K562 (cell line): Measurements from ENCODE around the gene KRTAP5-4. TPM values are rescaled to one million over a fixed set of nuclear protein-coding genes. Genes with fewer than 3 reads are reported as not detected.

Experiments used
- ATAC-seq: fragments of 200-7000 bp; cut with Tn5 transposase; 3 replicates; pipeline ENCODE4 v1.9.1; 2020; ENCODE audit warnings: moderate library complexity
- BruUV-seq: library from RNA; stranded (reverse); fragments of 400-500 nt; replicated peaks from 2 replicates; lab custom pipeline; 2021; lab: Mats Ljungman, UMichigan
- CTCF ChIA-PET: fragments of 300-600 bp; formaldehyde crosslinking; extraction: SDS; loops from one replicate; lab custom pipeline; 2021; ENCODE audit warnings: low intra/inter-chr PET ratio; lab: Yijun Ruan, JAX
- POLR2A ChIA-PET: fragments of 300-600, 350-650 bp; sonication (Branson Sonifier 250); formaldehyde crosslinking; extraction: SDS; loops from one replicate; lab custom pipeline; 2021; ENCODE audit warnings: antibody characterized with exemption, inconsistent platforms; lab: Yijun Ruan, JAX
- DNase-seq, 4 experiments: peaks; one replicate each; pipeline versions ENCODE4 v3.0.0 to v3.0.0-alpha.2; 2011 to 2018; ENCODE audit warnings: low spot score in 3 of 4, mixed read lengths in 3 of 4; ENCODE audit errors: extremely low read depth in 1 of 4
- FAIRE-seq: peaks from 2 replicates; lab custom pipeline; 2011; peaks lifted over from hg19 to GRCh38; lab: Jason Lieb, UNC
- H2AFZ ChIP-seq: 2 replicates; pipeline ENCODE4 v1.6.0; 2011; ENCODE audit warnings: low read depth, low read length, control low read depth, inconsistent platforms
- H3K27ac ChIP-seq: fragments of 200-600 bp; 3 replicates; pipeline ENCODE4 v1.8.0; 2011; ENCODE audit warnings: low read depth, mild to moderate bottlenecking, control low read depth, inconsistent platforms, low read length, moderate library complexity, mixed read lengths; ENCODE audit errors: extremely low read depth
- H3K27me3 ChIP-seq, 2 experiments: fragments of 300-600 bp in 1 of 2; 2 replicates in 1 of 2; 3 replicates in 1 of 2; pipeline versions ENCODE4 v1.6.0 to v1.8.0; 2011; ENCODE audit warnings: inconsistent platforms in 2 of 2, low read length in 2 of 2, mild to moderate bottlenecking in 1 of 2, mixed read lengths in 1 of 2, moderate library complexity in 1 of 2; ENCODE audit not compliant: control insufficient read depth in 2 of 2, insufficient read depth in 2 of 2
- H3K36me3 ChIP-seq: fragments of 300-600 bp; 3 replicates; pipeline ENCODE4 v1.8.0; 2011; ENCODE audit warnings: mild to moderate bottlenecking, low read length, inconsistent platforms; ENCODE audit not compliant: control insufficient read depth, insufficient read depth
- H3K4me1 ChIP-seq, 2 experiments: fragments of 200-600 bp in 1 of 2; replicated peaks in 1 of 2; 2 replicates in 1 of 2; 3 replicates in 1 of 2; pipeline versions ENCODE4 v1.5.1 to v1.8.0; 2011; ENCODE audit warnings: inconsistent platforms in 2 of 2, low read length in 2 of 2, mild to moderate bottlenecking in 1 of 2, mixed read lengths in 1 of 2, moderate library complexity in 1 of 2; ENCODE audit not compliant: control insufficient read depth in 2 of 2, insufficient read depth in 2 of 2
- H3K4me2 ChIP-seq: 2 replicates; pipeline ENCODE4 v1.6.1; 2011; ENCODE audit warnings: low read length, control low read depth, inconsistent platforms, mixed read lengths; ENCODE audit not compliant: insufficient read depth
- H3K4me3 ChIP-seq: fragments of 200-600 bp; sonication (generic), shearing (Covaris generic); 2 replicates; pipeline ENCODE4 v1.5.1; 2016; ENCODE audit warnings: control low read depth, inconsistent platforms
- H3K79me2 ChIP-seq: fragments of 200-600 bp; 3 replicates; pipeline ENCODE4 v1.8.0; 2011; ENCODE audit warnings: low read length, inconsistent platforms; ENCODE audit not compliant: control insufficient read depth, insufficient read depth
- H3K9ac ChIP-seq, 2 experiments: 2 replicates each; pipeline versions ENCODE4 v1.6.0 to v1.6.1; 2011; ENCODE audit warnings: low read depth in 2 of 2, low read length in 2 of 2, control low read depth in 1 of 2, inconsistent platforms in 1 of 2, mild to moderate bottlenecking in 1 of 2, mixed read lengths in 1 of 2; ENCODE audit not compliant: insufficient read depth in 1 of 2
- H3K9me1 ChIP-seq: one replicate; pipeline ENCODE4 v1.6.0; 2011; ENCODE audit warnings: inconsistent platforms, mild to moderate bottlenecking, low read length, moderate library complexity; ENCODE audit not compliant: control insufficient read depth, insufficient read depth
- H3K9me3 ChIP-seq: replicated peaks from 2 replicates; pipeline ENCODE4 v1.5.1; 2011; ENCODE audit warnings: low read depth, low read length, inconsistent platforms; ENCODE audit not compliant: control insufficient read depth, insufficient read depth
- H4K20me1 ChIP-seq: replicated peaks from 2 replicates; pipeline ENCODE4 v1.6.1; 2011; ENCODE audit warnings: low read length, inconsistent platforms, mixed read lengths; ENCODE audit not compliant: control insufficient read depth, insufficient read depth
- BRD4 ChIP-seq: fragments of 200-600 bp; sonication (generic); IDR thresholded peaks from 2 replicates; pipeline ENCODE4 v1.6.1; 2017; ENCODE audit warnings: inconsistent platforms
- BRD9 ChIP-seq: fragments of 450-650 bp; IDR thresholded peaks from 2 replicates; pipeline ENCODE4 v1.6.1; 2018; ENCODE audit warnings: low read depth; ENCODE audit not compliant: partially characterized antibody
- GTF2E2 ChIP-seq: fragments of 200-800 bp; sonication (Bioruptor generic); IDR thresholded peaks from 2 replicates; pipeline ENCODE4 v1.6.1; 2016; ENCODE audit warnings: missing genetic modification characterization, missing compliant biosample characterization
- HDAC3 ChIP-seq: fragments of 450-650 bp; IDR thresholded peaks from 2 replicates; pipeline ENCODE4 v1.6.1; 2018; ENCODE audit warnings: borderline replicate concordance, mild to moderate bottlenecking, moderate library complexity; ENCODE audit not compliant: partially characterized antibody
- JUND ChIP-seq, 2 experiments: IDR thresholded peaks; 2 replicates in 1 of 2; 3 replicates in 1 of 2; pipeline ENCODE4 v1.6.1; 2011; ENCODE audit warnings: borderline replicate concordance in 2 of 2, low read depth in 2 of 2, low read length in 2 of 2, improper control_type of control experiment in 1 of 2, missing biosample characterization in 1 of 2, missing genetic modification characterization in 1 of 2, missing genetic modification reagents in 1 of 2
- KDM1A ChIP-seq, 2 experiments: fragments of 450-650 bp; IDR thresholded peaks; 2 replicates each; pipeline ENCODE4 v1.6.1; 2016; ENCODE audit warnings: mild to moderate bottlenecking in 2 of 2
- KLF6 ChIP-seq: fragments of 250-450 bp; sonication (Bioruptor Pico); IDR thresholded peaks from 2 replicates; pipeline ENCODE4 v1.4.0; 2020; ENCODE audit warnings: mild to moderate bottlenecking, moderate library complexity, borderline replicate concordance
- PRPF4 ChIP-seq: fragments of 200-400 bp; formaldehyde crosslinking; IDR thresholded peaks from one replicate; pipeline ENCODE4 v1.6.1; 2017; ENCODE audit warnings: low read length, low read depth, mild to moderate bottlenecking; ENCODE audit not compliant: insufficient read depth, poor library complexity, severe bottlenecking
- TAF15 ChIP-seq: fragments of 200-400 bp; formaldehyde crosslinking; IDR thresholded peaks from 2 replicates; pipeline ENCODE4 v1.6.1; 2017; ENCODE audit warnings: mild to moderate bottlenecking, low read depth, low read length, moderate library complexity
- YBX1 ChIP-seq: fragments of 450-650 bp; IDR thresholded peaks from 2 replicates; pipeline ENCODE4 v1.7.1; 2016; ENCODE audit warnings: mild to moderate bottlenecking
- ZC3H4 ChIP-seq: sonication (generic); formaldehyde crosslinking; IDR thresholded peaks from 2 replicates; pipeline ENCODE4 v1.9.0; 2021; ENCODE audit warnings: missing genetic modification reagents, borderline replicate concordance
- WGBS: fragments of 100-300 bp; shearing (Covaris generic); methylation state at CpG from one replicate; pipeline ENCODE4 v1.1.6; 2016; ENCODE audit warnings: low coverage, mixed read lengths; ENCODE audit not compliant: insufficient coverage; ENCODE audit errors: missing lambda C conversion rate; 5-methylcytosine and 5-hydroxymethylcytosine counted together
- in situ Hi-C: fragments of 300-500 bp; cut with MboI; formaldehyde crosslinking; loops from 4 replicates; pipeline ENCODE4 v1.15.0; 2018; ENCODE audit warnings: inconsistent platforms, mixed read lengths
- intact Hi-C: fragments of 100-400 bp; cut with micrococcal nuclease; formaldehyde crosslinking; loops from 2 replicates; pipeline ENCODE4 v1.14.2; 2022
- polyA plus RNA-seq, 8 experiments: library from polyadenylated mRNA; depleted of rRNA in 4 of 8; stranded (reverse) in 5 of 8; unstranded in 3 of 8; fragments of >200 nt; fragmentation: Nextera tagmentation in 2 of 8; fragmentation: Illumina TruSeq in 1 of 8; extraction: Ambion mirVana in 2 of 8; extraction: Trizol in 1 of 8; gene quantifications; 2 replicates each; pipeline versions ENCODE4 v1.2.1 to v1.2.3, GENCODE V29; 2011 to 2014; ENCODE audit warnings: inconsistent platforms in 1 of 8, missing spikeins in 1 of 8
- total RNA-seq, 7 experiments: library from RNA; depleted of rRNA in 6 of 7; stranded (reverse); fragments of >200 nt in 6 of 7; fragmentation: Illumina TruSeq in 2 of 7; extraction: Trizol in 2 of 7; gene quantifications; 2 replicates each; pipeline versions ENCODE4 v1.2.1 to v1.2.3, GENCODE V29; 2011 to 2021; ENCODE audit warnings: low replicate concordance in 1 of 7
- TF ChIP-seq, protein P1 (sequence below): IDR thresholded peaks from 3 replicates; pipeline ENCODE4 v1.6.1; 2011; ENCODE audit warnings: borderline replicate concordance, mild to moderate bottlenecking, moderate library complexity; ENCODE audit not compliant: insufficient read length; ENCODE audit errors: extremely low read depth
- TF ChIP-seq, protein P2 (sequence below): fragments of 250-450 bp; sonication (Bioruptor Pico); IDR thresholded peaks from 2 replicates; pipeline ENCODE4 v1.4.0; 2020; ENCODE audit warnings: mild to moderate bottlenecking

Gene KRTAP5-4
- total and polyA plus RNA-seq, 9 of the 15 experiments (the other 6 are each of a cell fraction or from before 2014, with no cell fraction given), result not detected

DNA sequence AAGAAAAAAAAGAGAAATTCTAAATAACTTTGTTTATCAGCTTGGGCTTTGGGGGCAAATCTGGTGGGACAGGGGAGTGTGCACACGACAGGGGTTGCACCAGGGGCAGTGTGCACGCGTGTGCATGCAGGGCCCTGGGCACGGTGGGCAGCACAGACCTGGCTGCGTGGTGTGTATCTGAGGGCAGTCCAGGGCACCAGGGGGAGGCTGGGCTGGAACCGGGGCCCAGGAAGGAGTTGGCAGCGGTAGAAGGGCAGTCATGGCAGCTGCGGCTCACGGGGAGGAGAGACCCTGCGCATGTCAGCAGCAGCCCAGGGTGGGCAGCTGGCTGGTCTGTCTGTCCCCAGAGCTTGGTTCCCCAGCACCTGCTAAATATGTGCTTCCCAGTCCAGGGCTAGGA, 11.9 kb upstream of the KRTAP5-4 start:
- BruUV-seq, result no TSS peak
- Histone ChIP-seq H3K9me1 (no peaks in the 10 kb centered on the region), H3K27ac (no peak overlapping the region), H3K9ac (no peak overlapping the region), H3K79me2 (no peaks in the 10 kb centered on the region), H3K36me3 (no peaks in the 10 kb centered on the region), H3K4me3 (no peak overlapping the region), H4K20me1 (peaks cover 7% of the 10 kb centered on the region), H3K4me1 (peaks cover 0 to under 1% of the 10 kb centered on the region in 2 experiments; a peak in 1 of 5 replicates), H2AFZ (no peak overlapping the region), H3K4me2 (no peak overlapping the region), H3K27me3 (peaks cover 10 to 54% of the 10 kb centered on the region in 2 experiments), H3K9me3 (no peaks in the 10 kb centered on the region)
- TF ChIP-seq PRPF4, result no peak
- TF ChIP-seq BRD9, result no peak
- no peak for TF ChIP-seq KLF6 (CRISPR knock-in tag)
- no peak for TF ChIP-seq KDM1A (IDR thresholded peaks at IDR 0.05)
- no peak for TF ChIP-seq BRD4
- TF ChIP-seq, protein P1, sequence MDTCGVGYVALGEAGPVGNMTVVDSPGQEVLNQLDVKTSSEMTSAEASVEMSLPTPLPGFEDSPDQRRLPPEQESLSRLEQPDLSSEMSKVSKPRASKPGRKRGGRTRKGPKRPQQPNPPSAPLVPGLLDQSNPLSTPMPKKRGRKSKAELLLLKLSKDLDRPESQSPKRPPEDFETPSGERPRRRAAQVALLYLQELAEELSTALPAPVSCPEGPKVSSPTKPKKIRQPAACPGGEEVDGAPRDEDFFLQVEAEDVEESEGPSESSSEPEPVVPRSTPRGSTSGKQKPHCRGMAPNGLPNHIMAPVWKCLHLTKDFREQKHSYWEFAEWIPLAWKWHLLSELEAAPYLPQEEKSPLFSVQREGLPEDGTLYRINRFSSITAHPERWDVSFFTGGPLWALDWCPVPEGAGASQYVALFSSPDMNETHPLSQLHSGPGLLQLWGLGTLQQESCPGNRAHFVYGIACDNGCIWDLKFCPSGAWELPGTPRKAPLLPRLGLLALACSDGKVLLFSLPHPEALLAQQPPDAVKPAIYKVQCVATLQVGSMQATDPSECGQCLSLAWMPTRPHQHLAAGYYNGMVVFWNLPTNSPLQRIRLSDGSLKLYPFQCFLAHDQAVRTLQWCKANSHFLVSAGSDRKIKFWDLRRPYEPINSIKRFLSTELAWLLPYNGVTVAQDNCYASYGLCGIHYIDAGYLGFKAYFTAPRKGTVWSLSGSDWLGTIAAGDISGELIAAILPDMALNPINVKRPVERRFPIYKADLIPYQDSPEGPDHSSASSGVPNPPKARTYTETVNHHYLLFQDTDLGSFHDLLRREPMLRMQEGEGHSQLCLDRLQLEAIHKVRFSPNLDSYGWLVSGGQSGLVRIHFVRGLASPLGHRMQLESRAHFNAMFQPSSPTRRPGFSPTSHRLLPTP, result no peak
- TF ChIP-seq GTF2E2 (tag), result no peak
- TF ChIP-seq YBX1, result no peak
- no peak for TF ChIP-seq HDAC3
- TF ChIP-seq JUND (IDR thresholded peaks at IDR 0.05; ENCODE audit: borderline replicate concordance, low read depth, low read length), result no peak
- no peak for TF ChIP-seq JUND (tag; IDR thresholded peaks at IDR 0.05; ENCODE audit: borderline replicate concordance, low read depth, low read length)
- TF ChIP-seq, protein P2, sequence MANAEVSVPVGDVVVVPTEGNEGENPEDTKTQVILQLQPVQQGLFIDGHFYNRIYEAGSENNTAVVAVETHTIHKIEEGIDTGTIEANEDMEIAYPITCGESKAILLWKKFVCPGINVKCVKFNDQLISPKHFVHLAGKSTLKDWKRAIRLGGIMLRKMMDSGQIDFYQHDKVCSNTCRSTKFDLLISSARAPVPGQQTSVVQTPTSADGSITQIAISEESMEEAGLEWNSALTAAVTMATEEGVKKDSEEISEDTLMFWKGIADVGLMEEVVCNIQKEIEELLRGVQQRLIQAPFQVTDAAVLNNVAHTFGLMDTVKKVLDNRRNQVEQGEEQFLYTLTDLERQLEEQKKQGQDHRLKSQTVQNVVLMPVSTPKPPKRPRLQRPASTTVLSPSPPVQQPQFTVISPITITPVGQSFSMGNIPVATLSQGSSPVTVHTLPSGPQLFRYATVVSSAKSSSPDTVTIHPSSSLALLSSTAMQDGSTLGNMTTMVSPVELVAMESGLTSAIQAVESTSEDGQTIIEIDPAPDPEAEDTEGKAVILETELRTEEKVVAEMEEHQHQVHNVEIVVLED (CRISPR knock-in tag), result no peak
- TF ChIP-seq TAF15, result no peak
- TF ChIP-seq ZC3H4 (CRISPR knock-in tag), result no peak
- CTCF ChIA-PET, result no interaction called here
- in situ Hi-C loops (no loop called here), intact Hi-C loops (no loop called here)
- POLR2A ChIA-PET, result no interaction called here
- 0% methylated on average over 9 of the region's 10 CpGs for WGBS
- no peak for ATAC-seq
- FAIRE-seq, result no peak
- no peak for DNase-seq
